LNCAP (cell line): ENCODE data around the gene IQSEC3.

ENCODE experiments used
- TF ChIP-seq, protein P1 (sequence below): fragments of 450-650 bp; IDR thresholded peaks from 2 replicates; pipeline ENCODE4 v1.5.1; 2017; ENCODE audit warnings: mild to moderate bottlenecking

The IQSEC3 gene

DNA sequence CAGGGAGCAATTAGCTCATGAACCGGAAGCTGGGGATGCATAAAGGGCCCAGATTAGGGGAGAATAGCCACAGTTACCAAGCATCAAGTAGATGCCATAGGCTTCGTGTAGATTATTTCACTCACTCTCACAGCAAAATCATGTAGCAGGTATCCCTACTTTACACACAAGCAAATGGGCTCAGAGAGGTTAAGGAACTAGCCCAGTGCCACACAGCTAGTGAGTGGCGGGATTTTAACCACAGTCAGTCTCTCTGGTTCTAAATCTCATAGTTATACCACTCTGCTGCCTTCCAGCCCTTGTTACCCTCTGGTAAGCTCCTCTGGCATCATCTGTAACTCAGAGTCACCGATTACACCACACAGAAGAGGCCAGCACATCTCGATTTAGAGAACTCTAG, 49.0 kb downstream of the IQSEC3 start:
- TF ChIP-seq, protein P1, sequence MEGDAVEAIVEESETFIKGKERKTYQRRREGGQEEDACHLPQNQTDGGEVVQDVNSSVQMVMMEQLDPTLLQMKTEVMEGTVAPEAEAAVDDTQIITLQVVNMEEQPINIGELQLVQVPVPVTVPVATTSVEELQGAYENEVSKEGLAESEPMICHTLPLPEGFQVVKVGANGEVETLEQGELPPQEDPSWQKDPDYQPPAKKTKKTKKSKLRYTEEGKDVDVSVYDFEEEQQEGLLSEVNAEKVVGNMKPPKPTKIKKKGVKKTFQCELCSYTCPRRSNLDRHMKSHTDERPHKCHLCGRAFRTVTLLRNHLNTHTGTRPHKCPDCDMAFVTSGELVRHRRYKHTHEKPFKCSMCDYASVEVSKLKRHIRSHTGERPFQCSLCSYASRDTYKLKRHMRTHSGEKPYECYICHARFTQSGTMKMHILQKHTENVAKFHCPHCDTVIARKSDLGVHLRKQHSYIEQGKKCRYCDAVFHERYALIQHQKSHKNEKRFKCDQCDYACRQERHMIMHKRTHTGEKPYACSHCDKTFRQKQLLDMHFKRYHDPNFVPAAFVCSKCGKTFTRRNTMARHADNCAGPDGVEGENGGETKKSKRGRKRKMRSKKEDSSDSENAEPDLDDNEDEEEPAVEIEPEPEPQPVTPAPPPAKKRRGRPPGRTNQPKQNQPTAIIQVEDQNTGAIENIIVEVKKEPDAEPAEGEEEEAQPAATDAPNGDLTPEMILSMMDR, result no peak

DNA sequence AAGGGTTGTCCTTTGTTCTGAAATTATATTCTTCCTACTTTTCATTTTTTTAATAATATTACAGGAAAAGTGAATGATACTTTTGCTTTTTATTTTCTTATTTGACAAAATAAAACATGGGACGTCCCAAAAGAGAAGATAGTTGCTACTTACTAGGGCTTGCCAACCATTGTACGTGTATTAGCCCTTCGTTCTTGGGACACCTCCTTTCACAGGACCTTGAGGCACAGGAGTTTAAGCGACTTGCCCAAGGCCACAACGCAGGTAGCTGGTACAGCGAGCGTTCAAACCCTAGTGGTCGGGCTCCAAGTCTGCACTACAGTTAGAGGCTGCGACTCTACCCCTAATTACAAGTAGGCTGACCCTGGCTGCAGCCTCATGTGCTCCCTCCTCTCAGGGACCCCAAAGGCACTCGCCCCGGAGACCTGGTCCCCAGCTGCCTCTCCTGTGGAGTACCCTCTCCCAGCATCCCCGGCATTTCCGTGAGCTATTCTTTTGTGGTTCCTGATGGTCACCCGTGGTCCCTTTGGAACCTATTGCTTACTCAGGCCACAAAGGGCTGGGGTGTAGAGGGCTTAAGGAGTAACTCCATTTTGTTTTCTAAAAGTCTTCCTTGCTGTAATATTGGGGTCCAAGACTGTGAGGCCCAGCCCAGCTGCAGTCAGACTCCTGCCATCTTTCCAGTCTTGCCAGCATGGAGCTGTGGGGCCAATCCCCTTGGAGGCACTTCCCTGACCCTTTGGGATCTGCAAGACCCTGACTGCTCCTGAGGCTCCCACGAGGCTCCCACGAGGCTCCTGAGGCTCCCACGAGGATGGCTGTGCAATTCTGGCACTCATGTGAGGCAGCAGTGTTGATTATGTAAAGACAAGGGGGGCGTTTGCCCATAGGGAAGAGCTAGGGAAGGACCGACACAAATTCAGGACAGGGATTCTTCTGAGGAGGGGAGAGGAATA, 49.7 kb downstream of the IQSEC3 start:
- TF ChIP-seq, protein P1, result no peak

DNA sequence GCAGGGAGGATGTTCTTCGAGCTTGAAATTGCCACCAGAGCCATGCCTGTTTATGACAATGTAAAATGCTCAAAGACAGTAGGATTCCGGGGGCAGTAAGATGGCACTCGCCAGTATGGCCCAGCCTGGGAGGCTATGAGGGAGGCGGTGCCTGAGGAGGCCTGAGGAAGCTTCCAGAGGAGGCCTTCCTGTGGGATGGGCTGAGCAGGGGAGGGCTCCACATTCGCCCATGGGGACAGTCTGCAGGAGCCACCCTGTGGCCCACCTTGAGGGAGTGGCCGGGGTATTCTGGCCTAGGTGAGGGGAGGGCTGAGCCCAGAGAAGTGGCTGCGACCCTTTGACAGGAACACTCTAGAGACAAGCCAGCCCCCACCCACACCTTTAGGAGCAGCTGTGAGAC, 50.7 kb downstream of the IQSEC3 start:
- TF ChIP-seq, protein P1, result no peak

DNA sequence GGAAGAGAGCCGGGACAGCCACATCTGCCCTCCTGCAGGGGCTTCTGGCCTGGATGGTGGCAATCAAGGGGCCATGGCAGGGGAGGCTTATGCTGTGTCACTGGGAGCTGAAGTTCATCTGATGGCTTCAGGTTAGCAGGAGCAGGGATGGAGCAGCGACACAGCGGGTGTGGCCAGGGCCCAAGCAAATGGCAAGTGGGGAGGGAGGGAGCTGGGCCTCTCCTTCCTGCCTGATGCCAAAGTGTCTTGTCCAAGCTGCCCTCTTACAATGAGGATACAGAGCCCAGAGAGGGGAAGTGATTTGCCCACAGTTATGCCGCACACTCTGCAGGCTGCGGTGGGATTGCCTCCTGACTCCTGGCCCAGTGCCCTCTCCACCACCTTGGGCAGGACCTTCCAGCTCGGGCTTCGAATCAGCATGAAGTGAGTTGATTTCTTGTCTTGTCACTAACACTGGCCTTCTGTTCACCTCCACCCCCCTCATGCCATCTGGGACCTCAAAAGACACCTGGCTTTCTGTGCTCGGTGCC, 51.3 kb downstream of the IQSEC3 start:
- TF ChIP-seq, protein P1, result no peak

DNA sequence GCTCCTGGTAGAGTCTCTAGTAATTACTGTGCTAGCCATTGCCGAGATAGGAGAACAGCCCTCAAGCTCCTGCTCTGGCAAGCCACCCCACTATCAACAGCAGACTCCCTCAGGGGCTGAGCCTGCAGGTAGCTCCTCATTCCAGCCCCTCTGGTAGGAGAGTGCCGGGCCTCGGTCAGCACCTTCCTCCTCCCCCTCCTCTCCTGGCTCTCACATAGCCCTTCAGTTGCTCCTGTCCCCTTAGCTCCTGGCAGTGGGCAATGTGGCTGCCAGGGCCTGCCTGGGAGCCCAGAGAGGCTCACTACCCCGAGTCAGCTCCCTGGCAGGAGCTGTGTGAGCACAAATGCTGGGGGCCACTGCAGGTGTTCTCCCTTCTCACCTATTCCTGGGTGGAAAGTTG, 52.0 kb downstream of the IQSEC3 start:
- TF ChIP-seq, protein P1, result no peak

DNA sequence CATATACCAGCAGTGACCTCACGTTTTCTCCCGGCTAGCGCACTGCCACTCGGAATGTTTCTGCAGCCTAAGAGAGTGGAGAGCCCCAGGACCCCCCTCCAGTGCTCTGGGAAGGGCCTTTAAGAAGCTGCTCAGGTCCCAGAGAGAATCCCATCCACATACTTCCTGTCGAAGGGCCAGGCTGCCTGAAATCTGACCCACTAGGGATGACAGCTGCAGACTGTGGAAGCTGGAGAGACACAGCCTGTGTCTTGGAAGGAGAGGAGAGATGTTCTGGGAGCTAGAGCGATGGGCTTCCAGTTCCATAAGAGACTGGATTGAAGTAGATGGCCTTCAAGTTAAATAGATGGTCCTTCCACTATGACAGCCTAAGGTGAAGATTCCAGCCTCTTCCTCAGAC, 54.4 kb downstream of the IQSEC3 start:
- TF ChIP-seq, protein P1, result no peak

DNA sequence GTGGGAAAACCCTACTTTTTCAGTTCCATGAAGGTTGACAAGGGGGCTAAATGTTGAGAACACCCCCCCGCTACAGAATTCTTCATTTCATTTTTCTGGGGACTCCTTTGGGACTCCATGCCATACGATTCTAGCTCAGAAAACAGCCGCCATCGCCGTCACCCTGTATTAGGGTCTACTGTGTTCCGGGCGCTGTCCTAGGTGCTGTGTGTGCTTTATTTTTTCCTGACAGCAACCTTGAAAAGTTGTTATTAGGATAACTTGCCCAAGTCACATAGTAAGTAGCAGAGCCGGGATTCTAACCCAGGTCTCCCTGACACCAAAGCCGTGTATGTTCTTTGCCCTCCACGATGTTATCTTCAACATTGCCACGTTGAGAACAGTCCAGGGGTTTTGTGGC, 55.1 kb downstream of the IQSEC3 start:
- TF ChIP-seq, protein P1, result no peak
